GM12872 (cell line): Measurements from ENCODE around the gene DNAH1.

Experiments used
- TF ChIP-seq, protein P1 (sequence below): IDR thresholded peaks from 3 replicates; pipeline ENCODE4 v1.5.1; 2011; ENCODE audit warnings: low read depth, mild to moderate bottlenecking, low read length, moderate library complexity; ENCODE audit not compliant: insufficient read depth

DNAH1 gene

GRCh38 chr3:52429779-52430415, 113.8 kb downstream of the DNAH1 start:
- TF ChIP-seq, protein P1, sequence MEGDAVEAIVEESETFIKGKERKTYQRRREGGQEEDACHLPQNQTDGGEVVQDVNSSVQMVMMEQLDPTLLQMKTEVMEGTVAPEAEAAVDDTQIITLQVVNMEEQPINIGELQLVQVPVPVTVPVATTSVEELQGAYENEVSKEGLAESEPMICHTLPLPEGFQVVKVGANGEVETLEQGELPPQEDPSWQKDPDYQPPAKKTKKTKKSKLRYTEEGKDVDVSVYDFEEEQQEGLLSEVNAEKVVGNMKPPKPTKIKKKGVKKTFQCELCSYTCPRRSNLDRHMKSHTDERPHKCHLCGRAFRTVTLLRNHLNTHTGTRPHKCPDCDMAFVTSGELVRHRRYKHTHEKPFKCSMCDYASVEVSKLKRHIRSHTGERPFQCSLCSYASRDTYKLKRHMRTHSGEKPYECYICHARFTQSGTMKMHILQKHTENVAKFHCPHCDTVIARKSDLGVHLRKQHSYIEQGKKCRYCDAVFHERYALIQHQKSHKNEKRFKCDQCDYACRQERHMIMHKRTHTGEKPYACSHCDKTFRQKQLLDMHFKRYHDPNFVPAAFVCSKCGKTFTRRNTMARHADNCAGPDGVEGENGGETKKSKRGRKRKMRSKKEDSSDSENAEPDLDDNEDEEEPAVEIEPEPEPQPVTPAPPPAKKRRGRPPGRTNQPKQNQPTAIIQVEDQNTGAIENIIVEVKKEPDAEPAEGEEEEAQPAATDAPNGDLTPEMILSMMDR, result no peak

- TF ChIP-seq, protein P1, result no peak
Observed at GRCh38 chr3:52430416-52430810, 114.3 kb downstream of the DNAH1 start.

DNA sequence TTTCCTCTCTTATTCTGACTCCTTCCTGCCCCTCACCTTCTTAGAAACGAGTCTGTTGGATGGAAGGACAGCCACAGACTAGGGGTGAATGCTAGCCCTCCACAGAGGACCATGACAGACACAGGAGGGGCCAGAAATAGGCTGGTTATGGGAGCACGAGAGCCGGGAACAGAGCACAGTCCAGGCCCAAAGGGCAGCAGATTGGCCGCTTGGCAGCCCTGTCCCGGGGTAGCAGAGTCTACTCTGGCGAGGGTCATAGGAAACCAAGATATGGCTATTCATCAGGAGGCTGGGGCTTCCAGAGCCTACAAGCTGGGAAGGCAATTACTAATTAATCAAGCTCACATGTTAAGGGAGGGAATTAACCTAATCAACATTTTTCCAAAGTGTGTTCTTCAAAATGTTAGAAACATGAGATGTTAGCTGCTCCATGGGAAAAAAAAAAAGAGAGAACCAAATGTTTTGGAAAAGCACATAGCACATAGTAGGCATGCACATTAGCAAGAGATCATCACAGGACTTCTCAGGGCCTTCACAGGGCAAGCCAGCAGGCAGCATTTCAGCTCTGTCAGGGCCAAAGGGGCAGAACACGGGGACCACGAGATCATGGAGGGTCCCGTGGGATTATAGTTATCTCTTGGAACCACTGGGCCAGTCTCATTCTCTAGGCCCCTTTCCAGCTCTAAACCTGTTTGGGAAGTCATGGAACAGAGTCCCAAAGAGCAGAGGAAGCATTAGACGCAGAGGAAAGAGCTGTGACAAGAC, 115.5 kb downstream of the DNAH1 start:
- TF ChIP-seq, protein P1, result no peak

GRCh38 chr3:52432225-52432624, 116.1 kb downstream of the DNAH1 start:
- TF ChIP-seq, protein P1, result no peak

GRCh38 chr3:52432691-52433141, 116.6 kb downstream of the DNAH1 start:
- TF ChIP-seq, protein P1, result no peak

GRCh38 chr3:52433328-52433995, 117.3 kb downstream of the DNAH1 start:
- TF ChIP-seq, protein P1, result no peak

- TF ChIP-seq, protein P1, result no peak
Observed at GRCh38 chr3:52433996-52434479, 117.9 kb downstream of the DNAH1 start.
